ENCODE data around the gene MPL. TPM values are rescaled to one million over a fixed set of nuclear protein-coding genes. Genes with fewer than 3 reads are reported as not detected.

Gene MPL
- total and polyA plus RNA-seq, 2 of the 13 experiments (the other 11 are each of a cell fraction or from before 2014, with no cell fraction given): not detected

DNA sequence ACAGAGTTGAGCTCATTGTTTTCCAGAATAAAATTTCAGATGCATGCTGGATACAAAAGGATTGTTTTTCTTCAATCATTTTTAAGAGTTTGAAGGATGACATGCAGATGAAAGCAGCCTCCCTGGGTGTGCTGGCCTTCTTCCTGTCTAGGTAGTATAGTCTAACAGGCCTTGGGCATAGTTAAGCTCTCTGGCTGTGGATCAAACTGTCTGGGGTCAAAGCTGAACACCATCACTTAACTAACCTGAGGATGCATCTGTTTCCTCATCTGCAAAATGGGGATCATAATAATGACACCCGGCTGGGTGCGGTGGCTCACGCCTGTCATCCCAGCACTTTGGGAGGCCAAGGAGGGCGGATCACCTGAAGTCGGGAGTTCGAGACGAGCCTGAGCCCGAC is 42.9 kb upstream of the MPL start:
- peaks cover 1 to 29% of the 10 kb centered on the region in 2 experiments; a peak in 4 of 5 replicates for H3K27me3 ChIP-seq (ENCODE audit: control insufficient read depth in 1 of 2, insufficient read depth in 2 of 2, low read length in 2 of 2)
- CTCF ChIA-PET (ENCODE audit: low intra/inter-chr PET ratio, low total read pairs): no interaction called here
- H3K4me3 ChIP-seq (replicated peaks in 1 of 3; ENCODE audit: insufficient read depth in 1 of 3, low read depth in 2 of 3, low read length in 3 of 3): no peak overlapping the region
- TF ChIP-seq, protein P1, sequence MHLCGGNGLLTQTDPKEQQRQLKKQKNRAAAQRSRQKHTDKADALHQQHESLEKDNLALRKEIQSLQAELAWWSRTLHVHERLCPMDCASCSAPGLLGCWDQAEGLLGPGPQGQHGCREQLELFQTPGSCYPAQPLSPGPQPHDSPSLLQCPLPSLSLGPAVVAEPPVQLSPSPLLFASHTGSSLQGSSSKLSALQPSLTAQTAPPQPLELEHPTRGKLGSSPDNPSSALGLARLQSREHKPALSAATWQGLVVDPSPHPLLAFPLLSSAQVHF (CRISPR knock-in tag; IDR thresholded peaks at IDR 0.05): no peak
- TF ChIP-seq ZBTB43 (CRISPR knock-in tag; conservative IDR thresholded peaks at IDR 0.05) (no peak), MEF2D (CRISPR knock-in tag; IDR thresholded peaks at IDR 0.05) (no peak), ZNF101 (CRISPR knock-in tag; IDR thresholded peaks at IDR 0.05; ENCODE audit: borderline replicate concordance, low read depth) (no peak), FOXA1 (IDR thresholded peaks at IDR 0.05) (no peak), FOXA1 (CRISPR knock-in tag; IDR thresholded peaks at IDR 0.05) (no peak), ZNF891 (CRISPR knock-in tag; IDR thresholded peaks at IDR 0.05) (no peak), ZNF329 (CRISPR knock-in tag; IDR thresholded peaks at IDR 0.05; ENCODE audit: low read depth) (no peak), MXD4 (CRISPR knock-in tag; IDR thresholded peaks at IDR 0.05) (no peak)
- no peaks in the 10 kb centered on the region for H3K79me2 ChIP-seq (ENCODE audit: insufficient read depth, low read length)
- no peak overlapping the region for H3K4me2 ChIP-seq (ENCODE audit: low read depth, low read length)
- DNase-seq (ENCODE audit: low spot score) (no peak), ATAC-seq (no peak), FAIRE-seq (no peak)
- BruUV-seq (replicated peaks): no TSS peak
- POLR2A ChIA-PET: no interaction called here
- in situ Hi-C loops (cut with HindIII; ENCODE audit: extremely low pct_ligation_motif_present, low pct_unique_long_range_greater_than_20kb): no loop called here
- no peak overlapping the region for H2AFZ ChIP-seq (ENCODE audit: low read length)
- H3K9me3 ChIP-seq (ENCODE audit: low read length): no peaks in the 10 kb centered on the region
- H3K27ac ChIP-seq (ENCODE audit: extremely low read length, insufficient read depth, low read length): no peak overlapping the region
- intact Hi-C loops (cut with micrococcal nuclease; ENCODE audit: unreplicated experiment): no loop called here
- H3K4me1 ChIP-seq (ENCODE audit: insufficient read depth, low read length): peaks cover 9% of the 10 kb centered on the region
- 77% methylated on average over 8 of the region's 8 CpGs for WGBS (ENCODE audit: low lambda C conversion rate)
- H4K20me1 ChIP-seq (ENCODE audit: insufficient read depth, low read length): no peaks in the 10 kb centered on the region
- no peak overlapping the region for H3K9ac ChIP-seq (ENCODE audit: insufficient read depth, low read depth, low read length)
- H3K36me3 ChIP-seq (replicated peaks in 1 of 2; ENCODE audit: control insufficient read depth in 1 of 2, insufficient read depth in 2 of 2, low read length in 2 of 2): no peaks in the 10 kb centered on the region

Data from HepG2 (cell line).